Spinal cord (tissue), 10 donors: ENCODE measurements around the gene HSD17B13. TPM values are rescaled to one million over a fixed set of nuclear protein-coding genes. Genes with fewer than 3 reads are reported as not detected.
A peak's percentile ranks its signal among the peaks of the same experiment; 100 is the strongest.
"Not testable (repeated sequence)": the region's sequence is repeated elsewhere in the genome, so short reads cannot be mapped to it uniquely, and the experiment has no call there.

ENCODE experiments used
- DNase-seq, 6 donors: peaks; one replicate each; pipeline versions ENCODE4 v3.0.0 to v3.0.0-alpha.2; 2013 to 2015; ENCODE audit warnings: low spot score in 6 of 6, low read depth in 4 of 6
- H3K27ac ChIP-seq: one replicate; pipeline ENCODE4 v1.5.1; 2013; ENCODE audit warnings: low read depth, low read length, control low read depth
- H3K27me3 ChIP-seq: one replicate; pipeline ENCODE4 v1.6.1; 2013; ENCODE audit warnings: low read length; ENCODE audit not compliant: control insufficient read depth, insufficient read depth
- H3K36me3 ChIP-seq: one replicate; pipeline ENCODE4 v1.6.1; 2013; ENCODE audit warnings: low read length; ENCODE audit not compliant: control insufficient read depth, insufficient read depth
- H3K4me1 ChIP-seq: one replicate; pipeline ENCODE4 v1.6.1; 2013; ENCODE audit warnings: low read length; ENCODE audit not compliant: control insufficient read depth, insufficient read depth
- H3K4me3 ChIP-seq: one replicate; pipeline ENCODE4 v1.5.1; 2013; ENCODE audit warnings: low read depth, low read length, control low read depth
- H3K9me3 ChIP-seq: one replicate; pipeline ENCODE4 v1.6.1; 2013; ENCODE audit warnings: low read length; ENCODE audit not compliant: control insufficient read depth, insufficient read depth
- WGBS: methylation state at CpG from one replicate; pipeline ENCODE4 v1.1.5; 2013; ENCODE audit warnings: missing lambda C conversion rate; ENCODE audit not compliant: insufficient coverage; 5-methylcytosine and 5-hydroxymethylcytosine counted together
- polyA plus RNA-seq, 2 donors: library from polyadenylated mRNA; unstranded; fragments of 120-200 nt; gene quantifications; one replicate each; pipeline ENCODE4 v1.2.1, GENCODE V29; 2013; ENCODE audit not compliant: insufficient read length in 2 of 2
- total RNA-seq, 2 donors: library from RNA; depleted of rRNA in 1 of 2; stranded (reverse); fragments of 120-200 nt in 1 of 2; fragments of >200 nt in 1 of 2; gene quantifications; one replicate each; pipeline versions ENCODE4 v1.2.3 to v1.2.4, GENCODE V29; 2013 to 2014
- donor health status: healthy.

Gene HSD17B13
- total and polyA plus RNA-seq, 4 donors = 0.33 to 1.5 (median 1.2) TPM

DNA sequence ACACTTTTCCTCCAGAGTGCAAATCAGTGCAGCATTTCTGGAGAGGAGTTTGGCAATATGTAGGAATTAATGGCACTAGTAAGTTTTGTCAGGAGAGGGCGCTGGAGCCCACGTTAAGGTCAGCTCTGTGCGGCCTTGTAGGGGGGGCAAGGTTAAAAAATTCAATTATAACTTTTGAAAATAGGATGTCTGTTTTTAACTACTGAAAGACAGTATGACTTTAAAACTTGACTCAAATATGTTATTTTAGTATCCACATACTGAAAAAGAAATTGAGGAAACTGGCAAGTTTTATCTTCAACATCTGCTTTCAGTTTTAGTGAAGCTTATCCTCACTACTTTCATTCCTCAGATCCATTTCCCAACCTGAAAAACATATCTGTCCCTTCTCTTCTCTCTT is 30.9 kb upstream of the HSD17B13 start:
- no peaks in the 10 kb centered on the region for H3K27me3 ChIP-seq
- WGBS = no CpG with 5 or more reads among the region's 3 CpGs
- H3K9me3 ChIP-seq = no peaks in the 10 kb centered on the region
- peaks cover 2% of the 10 kb centered on the region for H3K36me3 ChIP-seq
- H3K27ac ChIP-seq = no peak overlapping the region
- no peaks in the 10 kb centered on the region for H3K4me1 ChIP-seq
- DNase-seq = peak in 2 of 6 donors; percentile 6 to 46
- H3K4me3 ChIP-seq = no peak overlapping the region

DNA sequence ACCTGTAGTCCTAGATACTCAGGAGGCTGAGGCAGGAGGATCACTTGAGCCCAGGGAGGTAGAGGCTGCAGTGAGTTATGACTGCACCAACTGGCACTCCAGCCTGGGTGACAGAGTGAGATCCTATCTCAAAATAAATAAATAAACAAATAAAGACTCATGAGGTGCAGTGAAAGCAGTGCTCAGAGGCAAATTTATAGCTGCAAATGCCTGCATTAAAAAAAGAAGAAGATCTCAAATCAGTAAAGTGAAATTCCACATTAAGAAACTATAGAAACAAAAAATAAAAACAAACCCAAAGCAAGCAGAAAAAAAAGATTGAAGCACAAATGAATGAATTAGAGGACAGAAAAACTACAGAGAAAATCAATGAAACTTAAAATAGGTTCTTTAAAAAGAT is 22.5 kb upstream of the HSD17B13 start:
- Histone ChIP-seq H3K9me3 (peaks cover 8% of the 10 kb centered on the region), H3K27ac (no peak overlapping the region), H3K27me3 (no peaks in the 10 kb centered on the region), H3K36me3 (peaks cover 10% of the 10 kb centered on the region), H3K4me3 (no peak overlapping the region), H3K4me1 (no peaks in the 10 kb centered on the region)
- DNase-seq = no peak

DNA sequence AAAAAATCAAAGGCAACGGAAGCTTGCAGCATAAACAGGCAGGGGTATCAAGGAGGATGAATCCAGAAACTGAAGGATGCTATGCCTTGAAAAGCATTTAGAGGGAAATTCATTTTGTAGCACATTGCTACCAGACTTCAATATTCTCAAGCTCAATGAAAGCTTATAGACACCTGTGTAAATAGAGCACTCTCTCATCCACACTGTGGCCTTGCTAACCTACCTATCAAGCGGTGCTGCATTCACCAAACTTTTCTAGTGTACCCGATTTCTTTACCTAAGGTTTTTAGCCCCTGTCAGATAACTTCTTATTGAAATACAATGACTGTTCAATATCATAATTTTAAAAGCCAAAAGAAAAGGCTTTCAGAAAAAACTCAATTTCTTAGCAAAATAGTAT is 20.2 kb upstream of the HSD17B13 start:
- 100% methylated on average over 2 of the region's 3 CpGs for WGBS

DNA sequence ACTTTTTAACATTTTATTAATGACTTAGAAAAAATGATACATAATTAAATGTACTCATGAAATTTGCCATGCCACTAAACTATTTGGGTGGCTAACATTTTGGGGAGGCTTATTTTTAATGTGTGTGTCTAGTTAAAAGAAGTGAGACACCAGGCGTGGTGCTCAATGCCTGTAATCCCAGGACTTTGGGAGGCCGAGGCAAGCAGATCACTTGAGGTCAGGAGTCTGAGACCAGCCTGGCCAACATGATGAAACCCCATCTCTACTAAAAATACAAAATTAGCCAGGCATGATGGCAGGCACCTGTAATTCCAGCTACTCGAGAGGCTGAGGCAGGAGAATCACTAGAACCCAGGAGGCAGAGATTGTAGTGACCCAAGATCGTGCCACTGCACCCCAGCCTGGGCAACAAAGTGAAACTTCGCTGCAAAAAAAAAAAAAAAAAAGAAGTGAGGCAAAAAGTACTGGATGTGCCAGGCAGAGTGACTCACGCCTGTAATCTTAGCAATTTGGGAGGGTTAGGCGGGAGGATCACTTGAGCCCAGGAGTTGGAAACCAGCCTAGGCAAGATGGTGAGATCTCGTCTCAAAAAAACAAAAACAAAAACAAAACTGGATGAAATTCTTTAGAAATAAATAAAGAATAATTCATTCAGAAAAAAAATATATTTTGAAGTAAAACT is 19.4 kb upstream of the HSD17B13 start:
- 93% methylated on average over 3 of the region's 8 CpGs for WGBS
- H3K36me3 ChIP-seq = peaks cover 12% of the 10 kb centered on the region

More for the DNA sequence above, 20.2 kb upstream of the HSD17B13 start:
- peaks cover 8% of the 10 kb centered on the region for H3K9me3 ChIP-seq
- H3K27ac ChIP-seq = no peak overlapping the region
- H3K4me3 ChIP-seq = no peak overlapping the region
- H3K27me3 ChIP-seq = no peaks in the 10 kb centered on the region
- DNase-seq = no peak
- no peaks in the 10 kb centered on the region for H3K4me1 ChIP-seq
- H3K36me3 ChIP-seq = peaks cover 11% of the 10 kb centered on the region

DNA sequence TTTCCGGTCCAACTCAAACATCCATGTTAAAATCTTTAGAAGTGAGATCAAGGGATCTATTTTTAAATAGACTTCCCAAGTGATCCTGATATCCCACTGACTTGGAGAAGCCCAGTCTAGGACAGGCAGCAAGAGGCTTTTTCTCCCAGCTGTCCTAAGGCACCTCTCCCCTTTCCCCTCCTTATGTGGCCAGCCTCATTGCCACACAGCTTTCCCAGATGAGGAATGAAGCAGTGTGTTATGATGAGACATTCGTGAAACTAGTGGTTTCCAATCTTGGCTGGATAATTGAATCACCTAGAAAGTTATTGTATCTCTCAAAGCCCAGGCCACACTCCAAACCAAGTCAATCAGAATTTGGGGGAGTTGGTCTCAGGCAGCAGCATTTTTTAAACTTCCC is 16.8 kb upstream of the HSD17B13 start:
- Histone ChIP-seq H3K4me1 (no peaks in the 10 kb centered on the region), H3K27me3 (no peaks in the 10 kb centered on the region), H3K4me3 (no peak overlapping the region), H3K9me3 (peaks cover under 1% of the 10 kb centered on the region), H3K27ac (no peak overlapping the region), H3K36me3 (peaks cover 9% of the 10 kb centered on the region)
- no peak for DNase-seq
- no CpG with 5 or more reads among the region's 2 CpGs for WGBS

More for the DNA sequence above, 19.4 kb upstream of the HSD17B13 start:
- not testable (repeated sequence) for H3K9me3 ChIP-seq, DNase-seq, H3K4me1 ChIP-seq, H3K4me3 ChIP-seq, H3K27me3 ChIP-seq, H3K27ac ChIP-seq

DNA sequence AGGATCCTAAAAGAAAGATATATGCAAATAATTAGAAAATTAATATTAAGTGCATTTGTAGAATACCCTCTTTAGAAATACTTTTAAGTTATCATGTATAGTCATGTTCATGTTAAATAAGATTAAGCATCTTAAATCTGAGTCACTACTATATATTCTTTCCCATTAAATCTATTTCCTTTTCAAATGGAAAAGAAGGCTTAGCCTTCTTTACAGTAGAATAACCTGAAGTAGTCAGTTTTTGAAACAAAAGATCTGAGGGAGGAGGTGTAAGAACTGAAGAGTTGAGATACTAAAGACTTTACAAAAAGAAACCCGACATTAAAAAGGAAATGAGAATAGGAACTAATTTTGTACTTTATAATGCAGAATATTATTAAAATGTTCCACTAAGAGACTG is 14.7 kb upstream of the HSD17B13 start:
- Histone ChIP-seq H3K4me1 (no peaks in the 10 kb centered on the region), H3K9me3 (peaks cover 4% of the 10 kb centered on the region), H3K27me3 (no peaks in the 10 kb centered on the region), H3K36me3 (peaks cover 9% of the 10 kb centered on the region), H3K27ac (no peak overlapping the region), H3K4me3 (no peak overlapping the region)
- no CpG with 5 or more reads among the region's 1 CpG for WGBS
- no peak for DNase-seq

DNA sequence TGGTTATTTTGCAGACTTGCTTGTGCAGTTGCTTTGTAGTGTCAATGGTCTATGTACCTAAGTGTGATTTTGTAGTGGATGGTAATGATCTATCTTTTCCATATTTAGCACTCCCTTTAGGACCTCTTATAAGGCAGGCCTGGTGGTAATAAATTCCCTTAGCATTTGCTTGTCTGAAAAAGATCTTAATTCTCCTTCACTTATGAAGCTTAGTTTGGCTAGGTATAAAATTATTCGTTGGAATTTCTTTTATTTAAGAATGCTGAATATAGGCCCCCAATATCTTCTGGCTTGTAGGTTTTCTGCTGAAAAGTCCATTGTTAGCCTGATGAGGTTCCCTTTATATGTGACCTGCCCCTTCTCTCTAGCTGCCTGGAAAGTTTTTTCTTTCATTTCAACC is 10.6 kb upstream of the HSD17B13 start:
- no CpG with 5 or more reads among the region's 1 CpG for WGBS
- H3K27ac ChIP-seq = no peak overlapping the region
- no peaks in the 10 kb centered on the region for H3K4me1 ChIP-seq
- peaks cover 2% of the 10 kb centered on the region for H3K36me3 ChIP-seq
- peaks cover 4% of the 10 kb centered on the region for H3K9me3 ChIP-seq
- H3K27me3 ChIP-seq = no peaks in the 10 kb centered on the region
- no peak overlapping the region for H3K4me3 ChIP-seq
- no peak for DNase-seq

DNA sequence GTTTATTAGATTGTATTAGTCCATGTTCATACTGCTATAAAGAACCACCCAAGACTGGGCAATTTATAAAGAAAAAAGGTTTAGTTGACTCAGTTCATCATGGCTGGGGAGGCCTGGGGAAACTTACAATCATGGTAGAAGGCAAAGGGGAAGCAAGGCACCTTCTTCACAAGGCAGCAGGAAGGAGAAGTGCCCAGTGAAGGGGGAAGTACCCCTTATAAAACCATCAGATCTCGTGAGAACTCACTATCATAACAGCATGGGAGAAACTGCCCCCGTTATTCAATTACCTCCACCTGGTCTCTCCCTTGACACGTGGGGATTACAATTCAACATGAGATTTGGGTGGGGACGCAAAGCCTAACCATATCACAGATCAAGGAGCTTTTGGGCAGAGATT is 8.1 kb upstream of the HSD17B13 start:
- no peak for DNase-seq
- no peaks in the 10 kb centered on the region for H3K36me3 ChIP-seq
- WGBS = no CpG with 5 or more reads among the region's 4 CpGs
- no peaks in the 10 kb centered on the region for H3K4me1 ChIP-seq
- H3K4me3 ChIP-seq = no peak overlapping the region
- no peak overlapping the region for H3K27ac ChIP-seq
- peaks cover 4% of the 10 kb centered on the region for H3K9me3 ChIP-seq
- H3K27me3 ChIP-seq = no peaks in the 10 kb centered on the region

DNA sequence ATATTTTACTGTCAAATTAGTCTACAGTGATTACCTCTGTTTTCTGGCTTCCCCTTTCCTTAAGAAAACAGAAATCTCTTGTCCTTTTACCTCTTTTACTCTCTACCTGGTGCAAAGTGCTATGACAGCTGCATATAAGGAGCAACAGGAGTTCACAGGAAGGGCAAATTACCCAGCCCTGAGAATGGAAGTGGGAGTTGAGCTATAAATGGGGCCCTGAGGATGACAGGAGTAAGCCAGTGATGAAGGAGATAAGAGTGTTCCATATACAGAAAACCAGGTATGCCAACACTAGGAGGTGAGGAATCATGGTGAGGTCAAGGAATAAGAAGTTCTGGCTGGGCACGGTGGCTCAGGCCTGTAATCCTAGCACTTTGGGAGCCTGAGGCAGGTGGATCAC is 4.5 kb upstream of the HSD17B13 start:
- WGBS = 100% methylated on average over 1 of the region's 1 CpG
- H3K9me3 ChIP-seq = no peaks in the 10 kb centered on the region
- no peak for DNase-seq
- no peak overlapping the region for H3K27ac ChIP-seq
- no peaks in the 10 kb centered on the region for H3K27me3 ChIP-seq
- H3K4me1 ChIP-seq = no peaks in the 10 kb centered on the region
- no peaks in the 10 kb centered on the region for H3K36me3 ChIP-seq
- H3K4me3 ChIP-seq = no peak overlapping the region

DNA sequence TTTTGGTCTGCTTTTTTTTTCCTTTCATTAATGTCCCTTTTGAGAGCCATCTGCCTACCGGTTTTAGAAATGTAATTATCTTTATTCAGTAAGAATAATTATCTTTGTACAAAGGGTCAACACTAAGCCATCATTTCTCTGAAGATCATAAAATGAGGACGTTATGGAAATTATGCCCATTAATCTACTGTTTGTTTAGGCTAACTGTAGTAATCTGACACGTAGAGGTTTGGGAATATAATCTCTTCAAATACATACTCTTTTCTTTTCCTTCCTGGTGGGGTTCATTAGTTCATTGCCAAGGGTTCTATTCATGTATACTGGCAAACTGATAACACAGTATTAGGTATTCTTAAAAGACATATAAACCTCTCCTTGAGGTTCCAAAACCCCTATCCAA is 3.8 kb upstream of the HSD17B13 start:
- Histone ChIP-seq H3K4me1 (no peaks in the 10 kb centered on the region), H3K36me3 (no peaks in the 10 kb centered on the region), H3K27ac (no peak overlapping the region), H3K9me3 (no peaks in the 10 kb centered on the region), H3K4me3 (no peak overlapping the region), H3K27me3 (no peaks in the 10 kb centered on the region)
- WGBS = no CpG with 5 or more reads among the region's 3 CpGs
- DNase-seq = no peak
